SK-N-SH treated with all-trans-retinoic acid at 6 μM for 48 hours (cell line): ENCODE measurements around the gene CCR6.

Source experiments
- ATAC-seq: fragments of 200-7000 bp; cut with Tn5 transposase; 3 replicates; pipeline ENCODE4 v1.9.1; 2020; ENCODE audit warnings: mild to moderate bottlenecking, moderate library complexity
- ARNTL ChIP-seq: fragments of 450-650 bp; formaldehyde crosslinking; IDR thresholded peaks from 2 replicates; pipeline ENCODE4 v1.5.0; 2020; ENCODE audit warnings: low read depth, mild to moderate bottlenecking, moderate library complexity, borderline replicate concordance
- BACH2 ChIP-seq: fragments of 250-450 bp; sonication (Bioruptor Pico); IDR thresholded peaks from 2 replicates; pipeline ENCODE4 v1.9.0; 2021; ENCODE audit warnings: mild to moderate bottlenecking, borderline replicate concordance
- CREB5 ChIP-seq: fragments of 250-450 bp; sonication (Bioruptor Pico); IDR thresholded peaks from 2 replicates; pipeline ENCODE4 v1.5.1; 2020; ENCODE audit warnings: low read depth, mild to moderate bottlenecking, moderate library complexity
- CSDC2 ChIP-seq: fragments of 250-450 bp; sonication (Bioruptor Pico); IDR thresholded peaks from 2 replicates; pipeline ENCODE4 v1.5.0; 2020; ENCODE audit warnings: mild to moderate bottlenecking, moderate library complexity
- CSRNP3 ChIP-seq: fragments of 250-450 bp; sonication (Bioruptor Pico); IDR thresholded peaks from 2 replicates; pipeline ENCODE4 v1.5.1; 2021; ENCODE audit warnings: mild to moderate bottlenecking, moderate library complexity
- GLIS3 ChIP-seq: fragments of 250-450 bp; sonication (Bioruptor Pico); IDR thresholded peaks from 2 replicates; pipeline ENCODE4 v1.5.0; 2020; ENCODE audit warnings: mild to moderate bottlenecking, moderate library complexity
- ISL1 ChIP-seq: fragments of 250-450 bp; sonication (Bioruptor Pico); IDR thresholded peaks from 2 replicates; pipeline ENCODE4 v2.1.2; 2022; ENCODE audit warnings: mild to moderate bottlenecking, moderate library complexity
- OSR1 ChIP-seq: fragments of 250-450 bp; sonication (Bioruptor Pico); IDR thresholded peaks from 2 replicates; pipeline ENCODE4 v1.8.0; 2022; ENCODE audit warnings: moderate library complexity, mild to moderate bottlenecking, inconsistent platforms
- POU6F1 ChIP-seq: fragments of 250-450 bp; sonication (Bioruptor Pico); IDR thresholded peaks from 2 replicates; pipeline ENCODE4 v1.8.0; 2021; ENCODE audit warnings: low read depth, mild to moderate bottlenecking, moderate library complexity, borderline replicate concordance
- PPARA ChIP-seq: fragments of 250-450 bp; sonication (Bioruptor Pico); IDR thresholded peaks from 2 replicates; pipeline ENCODE4 v1.5.0; 2020; ENCODE audit warnings: mild to moderate bottlenecking, borderline replicate concordance
- RARB ChIP-seq: fragments of 250-450 bp; sonication (Bioruptor Pico); IDR thresholded peaks from 2 replicates; pipeline ENCODE4 v1.8.0; 2021; ENCODE audit warnings: mild to moderate bottlenecking, moderate library complexity
- SNAI2 ChIP-seq: fragments of 250-450 bp; sonication (Bioruptor Pico); IDR thresholded peaks from 2 replicates; pipeline ENCODE4 v1.5.0; 2020; ENCODE audit warnings: mild to moderate bottlenecking, moderate library complexity
- TCF4 ChIP-seq: fragments of 250-450 bp; sonication (Bioruptor Pico); IDR thresholded peaks from 2 replicates; pipeline ENCODE4 v1.8.0; 2021; ENCODE audit warnings: mild to moderate bottlenecking, moderate library complexity, borderline replicate concordance
- TOX ChIP-seq: fragments of 250-450 bp; sonication (Bioruptor Pico); IDR thresholded peaks from 2 replicates; pipeline ENCODE4 v1.8.0; 2021; ENCODE audit warnings: mild to moderate bottlenecking, moderate library complexity, borderline replicate concordance
- ZC3H10 ChIP-seq: fragments of 250-450 bp; sonication (Bioruptor Pico); IDR thresholded peaks from 2 replicates; pipeline ENCODE4 v1.5.1; 2021; ENCODE audit warnings: mild to moderate bottlenecking, moderate library complexity
- ZFP3 ChIP-seq: fragments of 250-450 bp; sonication (Bioruptor Pico); IDR thresholded peaks from 2 replicates; pipeline ENCODE4 v1.5.0; 2020; ENCODE audit warnings: mild to moderate bottlenecking, moderate library complexity
- ZFP30 ChIP-seq: fragments of 450-650 bp; formaldehyde crosslinking; IDR thresholded peaks from 2 replicates; pipeline ENCODE4 v1.5.0; 2022; ENCODE audit warnings: mild to moderate bottlenecking, moderate library complexity
- ZNF565 ChIP-seq: fragments of 450-650 bp; formaldehyde crosslinking; conservative IDR thresholded peaks from 2 replicates; pipeline ENCODE4 v1.5.0; 2020; ENCODE audit warnings: low read depth, mild to moderate bottlenecking, moderate library complexity
- ZNF8 ChIP-seq: fragments of 450-650 bp; formaldehyde crosslinking; IDR thresholded peaks from 2 replicates; pipeline ENCODE4 v1.5.0; 2020; ENCODE audit warnings: mild to moderate bottlenecking, moderate library complexity
- TF ChIP-seq, protein P1 (sequence below): fragments of 250-450 bp; sonication (Bioruptor Pico); IDR thresholded peaks from 2 replicates; pipeline ENCODE4 v1.5.0; 2020; ENCODE audit warnings: mild to moderate bottlenecking, moderate library complexity
- TF ChIP-seq, protein P2 (sequence below): fragments of 250-450 bp; sonication (Bioruptor Pico); IDR thresholded peaks from 2 replicates; pipeline ENCODE4 v1.8.0; 2020; ENCODE audit warnings: mild to moderate bottlenecking, moderate library complexity, borderline replicate concordance

CCR6 gene

DNA sequence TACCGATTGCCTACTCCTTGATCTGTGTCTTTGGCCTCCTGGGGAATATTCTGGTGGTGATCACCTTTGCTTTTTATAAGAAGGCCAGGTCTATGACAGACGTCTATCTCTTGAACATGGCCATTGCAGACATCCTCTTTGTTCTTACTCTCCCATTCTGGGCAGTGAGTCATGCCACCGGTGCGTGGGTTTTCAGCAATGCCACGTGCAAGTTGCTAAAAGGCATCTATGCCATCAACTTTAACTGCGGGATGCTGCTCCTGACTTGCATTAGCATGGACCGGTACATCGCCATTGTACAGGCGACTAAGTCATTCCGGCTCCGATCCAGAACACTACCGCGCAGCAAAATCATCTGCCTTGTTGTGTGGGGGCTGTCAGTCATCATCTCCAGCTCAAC is 13.5 kb downstream of the CCR6 start:
- ATAC-seq, result no peak

GRCh38 chr6:167137081-167137480 is 14.2 kb downstream of the CCR6 start:
- no peak for ATAC-seq
- TF ChIP-seq GLIS3 (no peak), POU6F1 (CRISPR knock-in tag) (no peak), CSDC2 (CRISPR knock-in tag) (no peak), PPARA (no peak), ARNTL (CRISPR knock-in tag) (no peak), ZC3H10 (CRISPR knock-in tag) (no peak), ZNF565 (CRISPR knock-in tag) (no peak), RARB (no peak), TCF4 (CRISPR knock-in tag) (no peak)
- TF ChIP-seq, protein P1, sequence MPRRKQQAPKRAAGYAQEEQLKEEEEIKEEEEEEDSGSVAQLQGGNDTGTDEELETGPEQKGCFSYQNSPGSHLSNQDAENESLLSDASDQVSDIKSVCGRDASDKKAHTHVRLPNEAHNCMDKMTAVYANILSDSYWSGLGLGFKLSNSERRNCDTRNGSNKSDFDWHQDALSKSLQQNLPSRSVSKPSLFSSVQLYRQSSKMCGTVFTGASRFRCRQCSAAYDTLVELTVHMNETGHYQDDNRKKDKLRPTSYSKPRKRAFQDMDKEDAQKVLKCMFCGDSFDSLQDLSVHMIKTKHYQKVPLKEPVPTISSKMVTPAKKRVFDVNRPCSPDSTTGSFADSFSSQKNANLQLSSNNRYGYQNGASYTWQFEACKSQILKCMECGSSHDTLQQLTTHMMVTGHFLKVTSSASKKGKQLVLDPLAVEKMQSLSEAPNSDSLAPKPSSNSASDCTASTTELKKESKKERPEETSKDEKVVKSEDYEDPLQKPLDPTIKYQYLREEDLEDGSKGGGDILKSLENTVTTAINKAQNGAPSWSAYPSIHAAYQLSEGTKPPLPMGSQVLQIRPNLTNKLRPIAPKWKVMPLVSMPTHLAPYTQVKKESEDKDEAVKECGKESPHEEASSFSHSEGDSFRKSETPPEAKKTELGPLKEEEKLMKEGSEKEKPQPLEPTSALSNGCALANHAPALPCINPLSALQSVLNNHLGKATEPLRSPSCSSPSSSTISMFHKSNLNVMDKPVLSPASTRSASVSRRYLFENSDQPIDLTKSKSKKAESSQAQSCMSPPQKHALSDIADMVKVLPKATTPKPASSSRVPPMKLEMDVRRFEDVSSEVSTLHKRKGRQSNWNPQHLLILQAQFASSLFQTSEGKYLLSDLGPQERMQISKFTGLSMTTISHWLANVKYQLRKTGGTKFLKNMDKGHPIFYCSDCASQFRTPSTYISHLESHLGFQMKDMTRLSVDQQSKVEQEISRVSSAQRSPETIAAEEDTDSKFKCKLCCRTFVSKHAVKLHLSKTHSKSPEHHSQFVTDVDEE, result no peak

More for the DNA sequence above, 13.5 kb downstream of the CCR6 start:
- no peak for TF ChIP-seq CSRNP3 (CRISPR knock-in tag)

DNA sequence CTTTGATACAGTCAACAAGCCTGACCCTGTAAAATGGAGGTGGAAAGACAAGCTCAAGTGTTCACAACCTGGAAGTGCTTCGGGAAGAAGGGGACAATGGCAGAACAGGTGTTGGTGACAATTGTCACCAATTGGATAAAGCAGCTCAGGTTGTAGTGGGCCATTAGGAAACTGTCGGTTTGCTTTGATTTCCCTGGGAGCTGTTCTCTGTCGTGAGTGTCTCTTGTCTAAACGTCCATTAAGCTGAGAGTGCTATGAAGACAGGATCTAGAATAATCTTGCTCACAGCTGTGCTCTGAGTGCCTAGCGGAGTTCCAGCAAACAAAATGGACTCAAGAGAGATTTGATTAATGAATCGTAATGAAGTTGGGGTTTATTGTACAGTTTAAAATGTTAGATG is 15.0 kb downstream of the CCR6 start:
- no peak for ATAC-seq

GRCh38 chr6:167139761-167140160 is 16.9 kb downstream of the CCR6 start:
- ATAC-seq, result no peak
- TF ChIP-seq TOX (CRISPR knock-in tag) (no peak), ZFP30 (CRISPR knock-in tag) (no peak), ZC3H10 (CRISPR knock-in tag) (no peak), TCF4 (CRISPR knock-in tag) (no peak), OSR1 (CRISPR knock-in tag) (no peak), ISL1 (CRISPR knock-in tag) (no peak), PPARA (no peak), ZNF8 (CRISPR knock-in tag) (no peak), BACH2 (no peak), ARNTL (CRISPR knock-in tag) (no peak), CREB5 (no peak), ZFP3 (CRISPR knock-in tag) (no peak), SNAI2 (CRISPR knock-in tag) (no peak)
- TF ChIP-seq, protein P1, result no peak
- TF ChIP-seq, protein P2, sequence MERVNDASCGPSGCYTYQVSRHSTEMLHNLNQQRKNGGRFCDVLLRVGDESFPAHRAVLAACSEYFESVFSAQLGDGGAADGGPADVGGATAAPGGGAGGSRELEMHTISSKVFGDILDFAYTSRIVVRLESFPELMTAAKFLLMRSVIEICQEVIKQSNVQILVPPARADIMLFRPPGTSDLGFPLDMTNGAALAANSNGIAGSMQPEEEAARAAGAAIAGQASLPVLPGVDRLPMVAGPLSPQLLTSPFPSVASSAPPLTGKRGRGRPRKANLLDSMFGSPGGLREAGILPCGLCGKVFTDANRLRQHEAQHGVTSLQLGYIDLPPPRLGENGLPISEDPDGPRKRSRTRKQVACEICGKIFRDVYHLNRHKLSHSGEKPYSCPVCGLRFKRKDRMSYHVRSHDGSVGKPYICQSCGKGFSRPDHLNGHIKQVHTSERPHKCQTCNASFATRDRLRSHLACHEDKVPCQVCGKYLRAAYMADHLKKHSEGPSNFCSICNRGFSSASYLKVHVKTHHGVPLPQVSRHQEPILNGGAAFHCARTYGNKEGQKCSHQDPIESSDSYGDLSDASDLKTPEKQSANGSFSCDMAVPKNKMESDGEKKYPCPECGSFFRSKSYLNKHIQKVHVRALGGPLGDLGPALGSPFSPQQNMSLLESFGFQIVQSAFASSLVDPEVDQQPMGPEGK (CRISPR knock-in tag), result no peak

More for the DNA sequence above, 15.0 kb downstream of the CCR6 start:
- no peak for TF ChIP-seq TCF4 (CRISPR knock-in tag)
- TF ChIP-seq ZC3H10 (CRISPR knock-in tag), result no peak
- TF ChIP-seq ISL1 (CRISPR knock-in tag), result no peak
- TF ChIP-seq CSRNP3 (CRISPR knock-in tag), result no peak
- no peak for TF ChIP-seq CSDC2 (CRISPR knock-in tag)
- TF ChIP-seq, all 23 proteins: peak for 0
